RPMI7951 (cell line): Measurements from ENCODE around the gene METAP1D. TPM values are rescaled to one million over a fixed set of nuclear protein-coding genes. Genes with fewer than 3 reads are reported as not detected.

ENCODE experiments used
- total RNA-seq: library from RNA; depleted of rRNA; stranded (reverse); fragments of >200 nt; shearing (Covaris generic); gene quantifications from 2 replicates; pipeline ENCODE4 v1.2.3, GENCODE V29; 2014; rRNA removed

The METAP1D gene
- total RNA-seq, 1 experiment from 2014 or later = 11.3 TPM

Other genes with a start within 250 kb of the METAP1D start
- gene SLC25A12, start 105.7 kb upstream of the METAP1D start, total RNA-seq = 35.7 and 39.9 TPM in 2 replicates
- gene HAT1, start 77.5 kb upstream of the METAP1D start, total RNA-seq = 140 and 164 TPM in 2 replicates
- gene DLX1, start 85.6 kb downstream of the METAP1D start, total RNA-seq = 7.8 and 8.8 TPM in 2 replicates
- 0.72 and 1.3 TPM in 2 replicates for gene DLX2, start 102.9 kb downstream of the METAP1D start, total RNA-seq